ENCODE data around the gene MRPS24. TPM values are rescaled to one million over a fixed set of nuclear protein-coding genes. Genes with fewer than 3 reads are reported as not detected.

The MRPS24 gene
- total RNA-seq = 54.9 and 62.5 TPM in 2 replicates

DNA sequence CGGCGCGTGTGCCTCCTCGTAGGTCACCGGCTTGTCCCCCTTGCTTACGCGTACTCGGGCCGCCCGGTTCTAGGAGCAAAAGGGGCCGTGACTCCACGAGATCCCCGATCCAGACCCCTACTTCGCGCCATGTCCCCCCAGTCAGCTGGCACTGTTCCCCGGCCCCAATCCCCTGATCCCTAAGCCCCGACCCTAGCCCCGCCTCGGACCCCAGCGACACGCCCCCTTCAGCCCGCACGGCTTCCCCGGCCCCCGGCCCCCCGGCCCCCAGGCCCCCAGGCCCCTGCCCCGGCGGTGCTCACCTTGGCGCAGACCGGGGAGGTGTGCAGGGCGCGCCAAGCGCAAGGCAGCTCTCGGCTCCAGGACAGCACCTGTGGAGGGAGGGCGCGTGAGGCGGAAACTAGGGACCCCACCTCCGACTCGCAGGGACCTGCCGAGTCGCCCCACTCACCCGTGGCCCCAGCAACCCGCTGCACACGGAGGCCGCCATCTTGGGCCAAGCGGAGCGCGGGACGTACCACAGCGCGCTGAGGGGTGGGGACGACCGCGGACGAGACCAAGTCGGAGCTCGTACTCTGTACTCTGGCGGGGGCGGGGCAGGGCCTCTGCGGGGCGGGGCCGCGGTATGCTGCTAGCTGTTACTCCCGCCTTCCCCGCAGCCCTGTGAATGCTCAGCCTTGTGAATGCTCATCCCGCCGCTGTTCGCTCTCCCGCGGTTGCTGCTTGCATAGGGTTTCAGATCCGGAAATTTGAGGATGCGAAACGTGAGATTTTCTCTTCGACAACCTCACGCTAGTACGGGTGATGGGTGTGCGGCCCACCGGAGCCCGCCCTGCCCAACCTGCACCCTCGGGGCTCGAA is at the start of gene MRPS24:
Gene MRPS24 (minus strand): TSS at position 512 of the 861 bp plus-strand sequence. CDS start 22 bp downstream, at position 490.

GRCh38 chr7:43906331-43907010 is 37.2 kb upstream of the MRPS24 start, which contains the start of gene URGCP:
TSS of gene URGCP (minus strand) at chr7:43906596. CDS start at chr7:43906575, 21 bp downstream.

Other genes with a start within 250 kb of the MRPS24 start
- 41.8 and 47.4 TPM in 2 replicates for gene COA1, start 140.0 kb downstream of the MRPS24 start, total RNA-seq
- gene BLVRA, start 110.8 kb downstream of the MRPS24 start, total RNA-seq = 31.4 and 32.9 TPM in 2 replicates
- gene URGCP, start 37.1 kb upstream of the MRPS24 start, total RNA-seq = 18.2 and 27.3 TPM in 2 replicates
- 6.2 and 8.1 TPM in 2 replicates for gene UBE2D4, start 56.9 kb upstream of the MRPS24 start, total RNA-seq
- gene SPDYE1, start 128.4 kb upstream of the MRPS24 start, total RNA-seq = not detected in 2 replicates
- gene DBNL, start 175.2 kb upstream of the MRPS24 start, total RNA-seq = 138 and 162 TPM in 2 replicates
- gene PGAM2, start 196.1 kb upstream of the MRPS24 start, total RNA-seq = not detected in 2 replicates
- gene POLM, start 213.0 kb upstream of the MRPS24 start, total RNA-seq = 6.3 and 7.9 TPM in 2 replicates
- gene AEBP1, start 234.8 kb upstream of the MRPS24 start, total RNA-seq = 3.3 and 11.5 TPM in 2 replicates